ENCODE results near the gene GSX1. TPM values are rescaled to one million over a fixed set of nuclear protein-coding genes. Genes with fewer than 3 reads are reported as not detected.

The GSX1 gene
- total RNA-seq, 2 donors from 2014 or later: not detected

DNA sequence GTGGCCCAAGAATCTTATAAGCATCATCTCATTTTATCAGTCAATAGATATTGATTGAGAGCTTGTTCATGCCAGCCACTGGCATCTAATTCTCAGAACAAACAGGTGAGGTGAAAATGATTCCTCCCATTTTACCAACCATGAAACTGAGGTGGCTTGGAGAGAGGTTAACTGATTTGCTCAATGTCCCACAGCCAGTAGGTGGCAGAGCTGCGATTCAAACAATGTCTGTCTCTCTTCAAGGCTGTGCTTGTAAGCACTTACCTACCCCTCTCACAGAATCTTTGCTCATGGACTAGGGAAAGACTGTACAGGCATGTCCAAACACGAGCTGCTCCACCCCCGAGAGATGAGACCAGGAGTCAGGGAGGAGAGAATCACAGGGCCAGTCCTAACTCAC, 21.5 kb upstream of the GSX1 start:
- no peak for DNase-seq (ENCODE audit: low spot score)
- Histone ChIP-seq H3K9me3 (no peaks in the 10 kb centered on the region), H3K4me1 (no peaks in the 10 kb centered on the region), H3K27me3 (no peaks in the 10 kb centered on the region), H3K36me3 (no peaks in the 10 kb centered on the region), H3K27ac (no peak overlapping the region), H3K4me3 (no peak overlapping the region)
- TF ChIP-seq, protein P1, sequence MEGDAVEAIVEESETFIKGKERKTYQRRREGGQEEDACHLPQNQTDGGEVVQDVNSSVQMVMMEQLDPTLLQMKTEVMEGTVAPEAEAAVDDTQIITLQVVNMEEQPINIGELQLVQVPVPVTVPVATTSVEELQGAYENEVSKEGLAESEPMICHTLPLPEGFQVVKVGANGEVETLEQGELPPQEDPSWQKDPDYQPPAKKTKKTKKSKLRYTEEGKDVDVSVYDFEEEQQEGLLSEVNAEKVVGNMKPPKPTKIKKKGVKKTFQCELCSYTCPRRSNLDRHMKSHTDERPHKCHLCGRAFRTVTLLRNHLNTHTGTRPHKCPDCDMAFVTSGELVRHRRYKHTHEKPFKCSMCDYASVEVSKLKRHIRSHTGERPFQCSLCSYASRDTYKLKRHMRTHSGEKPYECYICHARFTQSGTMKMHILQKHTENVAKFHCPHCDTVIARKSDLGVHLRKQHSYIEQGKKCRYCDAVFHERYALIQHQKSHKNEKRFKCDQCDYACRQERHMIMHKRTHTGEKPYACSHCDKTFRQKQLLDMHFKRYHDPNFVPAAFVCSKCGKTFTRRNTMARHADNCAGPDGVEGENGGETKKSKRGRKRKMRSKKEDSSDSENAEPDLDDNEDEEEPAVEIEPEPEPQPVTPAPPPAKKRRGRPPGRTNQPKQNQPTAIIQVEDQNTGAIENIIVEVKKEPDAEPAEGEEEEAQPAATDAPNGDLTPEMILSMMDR (IDR thresholded peaks at IDR 0.05): peak in 1 of 2 donors; percentile 25

DNA sequence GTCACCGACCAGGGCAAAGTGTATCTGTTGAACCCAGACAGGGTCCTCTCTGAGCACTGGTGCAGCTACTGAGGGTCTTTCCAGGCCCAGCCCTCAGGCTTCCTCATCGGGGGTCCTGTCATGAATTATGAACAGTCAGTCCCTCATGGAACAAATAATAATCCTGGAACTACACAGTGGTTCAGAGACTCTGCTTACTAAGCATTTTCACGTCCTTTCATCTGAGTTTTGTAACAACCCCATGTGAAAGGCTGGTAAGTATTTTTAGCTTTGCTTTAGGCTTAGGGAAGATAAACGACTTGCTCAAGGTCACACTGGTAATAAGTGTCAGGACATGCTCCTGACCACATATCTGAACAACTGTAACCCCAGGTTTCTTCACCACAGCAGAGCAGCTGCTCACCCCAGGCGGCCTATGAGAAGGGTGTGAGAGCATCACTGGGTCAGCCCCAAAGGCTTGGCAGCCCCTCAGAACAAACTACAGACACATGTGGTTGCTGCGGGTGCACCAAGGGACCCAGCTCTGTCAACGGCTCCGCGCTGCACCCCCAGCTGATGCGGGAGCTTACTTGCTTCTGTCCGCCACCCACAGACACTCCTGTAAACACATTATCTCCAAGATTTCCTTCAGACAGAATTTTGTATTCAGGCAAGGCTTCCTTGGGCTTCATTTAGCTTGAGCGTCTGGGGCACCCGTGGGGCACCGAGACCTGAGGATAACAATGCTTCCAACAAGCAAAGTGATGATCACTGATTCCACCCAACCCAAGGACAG, 19.4 kb upstream of the GSX1 start:
- no peaks in the 10 kb centered on the region for H3K36me3 ChIP-seq
- TF ChIP-seq, protein P1 (IDR thresholded peaks at IDR 0.05): no peak
- no peak for DNase-seq (ENCODE audit: low spot score)
- no peaks in the 10 kb centered on the region for H3K4me1 ChIP-seq
- H3K4me3 ChIP-seq: no peak overlapping the region
- H3K27me3 ChIP-seq: peaks cover 0 to 3% of the 10 kb centered on the region in 2 donors
- H3K27ac ChIP-seq: no peak overlapping the region
- H3K9me3 ChIP-seq: no peaks in the 10 kb centered on the region

DNA sequence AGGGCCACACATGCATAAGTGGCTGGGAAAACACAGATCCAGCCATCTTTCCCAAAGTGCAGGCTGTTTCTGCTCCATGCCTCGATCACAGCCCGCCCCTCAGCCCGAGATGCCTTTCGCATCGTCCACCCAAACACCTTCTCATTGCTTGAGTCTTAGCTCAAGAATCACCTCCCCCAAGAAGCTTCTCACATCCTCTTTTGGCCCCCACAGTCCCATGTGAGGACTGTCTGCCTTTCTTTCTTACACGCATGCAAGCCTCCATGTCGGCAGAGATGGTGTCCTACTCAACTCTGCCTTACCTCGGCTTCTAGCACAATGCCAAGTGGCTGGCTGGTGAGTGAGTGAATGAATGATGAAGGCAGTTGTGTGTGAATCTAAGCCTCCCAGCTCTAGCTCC, 18.1 kb upstream of the GSX1 start:
- no peaks in the 10 kb centered on the region for H3K4me1 ChIP-seq
- TF ChIP-seq, protein P1 (IDR thresholded peaks at IDR 0.05): no peak
- no peak overlapping the region for H3K27ac ChIP-seq
- no peak for DNase-seq (ENCODE audit: low spot score)
- no peaks in the 10 kb centered on the region for H3K36me3 ChIP-seq
- H3K9me3 ChIP-seq: no peaks in the 10 kb centered on the region
- H3K27me3 ChIP-seq: peaks cover 0 to 3% of the 10 kb centered on the region in 2 donors
- H3K4me3 ChIP-seq: no peak overlapping the region

DNA sequence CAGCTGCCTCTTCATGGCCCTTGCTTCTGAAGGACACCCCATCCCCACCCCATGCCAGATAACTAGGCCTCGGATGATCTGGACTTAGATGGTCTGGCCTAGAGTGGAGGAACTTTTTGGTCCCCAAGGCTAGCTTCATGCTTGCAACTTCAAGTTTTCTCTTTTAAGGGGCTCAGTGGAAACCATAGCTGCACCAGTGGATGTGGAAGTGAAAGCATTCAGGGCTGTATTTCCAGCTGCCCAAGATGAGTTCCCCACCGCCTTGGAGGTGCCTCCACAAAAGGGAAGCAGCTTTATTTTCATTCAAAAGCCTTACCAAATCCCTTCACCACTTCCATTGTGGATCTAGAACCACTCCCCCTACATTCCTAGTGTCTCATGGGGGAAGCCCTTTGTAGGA, 17.6 kb upstream of the GSX1 start:
- TF ChIP-seq, protein P1 (IDR thresholded peaks at IDR 0.05): no peak
- Histone ChIP-seq H3K9me3 (no peaks in the 10 kb centered on the region), H3K27ac (no peak overlapping the region), H3K36me3 (no peaks in the 10 kb centered on the region), H3K4me1 (no peaks in the 10 kb centered on the region), H3K4me3 (no peak overlapping the region), H3K27me3 (peaks cover 0 to 3% of the 10 kb centered on the region in 2 donors)
- DNase-seq (ENCODE audit: low spot score): no peak

DNA sequence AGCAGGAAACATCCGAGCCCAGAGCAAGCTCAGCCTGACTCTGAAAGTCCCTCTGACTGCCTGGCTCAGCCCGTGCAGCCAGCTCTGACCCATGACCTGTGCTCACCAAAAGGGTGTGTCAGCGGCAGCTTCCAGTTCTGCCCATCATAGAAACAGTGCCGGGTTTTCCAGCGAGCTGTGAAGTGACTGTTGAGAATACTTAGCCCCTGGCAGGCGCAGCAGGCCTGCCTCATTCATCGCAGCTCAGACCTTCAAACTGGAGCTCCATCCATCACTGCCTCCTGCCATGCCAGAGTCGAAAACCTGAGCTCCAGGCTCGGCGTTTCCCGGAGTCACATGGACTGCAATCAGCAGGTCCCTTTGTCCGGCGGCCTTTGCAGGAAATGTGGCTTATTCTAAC, 16.3 kb upstream of the GSX1 start:
- Histone ChIP-seq H3K4me1 (no peaks in the 10 kb centered on the region), H3K27me3 (peaks cover 0 to 3% of the 10 kb centered on the region in 2 donors), H3K9me3 (no peaks in the 10 kb centered on the region), H3K27ac (no peak overlapping the region), H3K4me3 (no peak overlapping the region), H3K36me3 (no peaks in the 10 kb centered on the region)
- DNase-seq (ENCODE audit: low spot score): no peak
- TF ChIP-seq, protein P1 (IDR thresholded peaks at IDR 0.05): no peak

DNA sequence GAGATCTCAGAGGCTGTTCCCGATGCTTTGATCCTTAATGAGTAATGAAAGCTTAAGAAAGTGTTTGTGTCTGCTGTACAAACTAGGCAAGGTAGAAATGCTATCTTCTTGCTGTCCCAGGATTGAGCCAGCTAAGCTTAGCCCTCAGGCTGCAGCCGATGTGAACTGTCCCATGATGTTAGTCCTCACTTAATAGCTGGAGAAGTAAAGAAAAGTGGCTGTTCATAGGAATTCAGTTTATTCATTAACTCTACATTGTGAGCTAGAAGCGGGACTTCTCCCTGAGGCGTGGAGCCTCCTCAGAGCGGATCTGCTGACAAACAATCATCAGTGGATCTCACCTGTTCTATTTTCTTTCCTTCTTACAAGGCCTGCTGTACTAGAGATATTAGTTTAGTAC, 10.1 kb upstream of the GSX1 start:
- Histone ChIP-seq H3K36me3 (no peaks in the 10 kb centered on the region), H3K9me3 (no peaks in the 10 kb centered on the region), H3K27ac (no peak overlapping the region), H3K4me1 (no peaks in the 10 kb centered on the region), H3K4me3 (no peak overlapping the region), H3K27me3 (no peaks in the 10 kb centered on the region)
- TF ChIP-seq, protein P1 (IDR thresholded peaks at IDR 0.05): no peak
- no peak for DNase-seq (ENCODE audit: low spot score)

All from right atrium auricular region (tissue), 2 donors.